Stimulated activated naive B cell treated with anti-CD40 and anti-IgM and Interleukin-4, amounts not matched to agents 10 μg/mL and 1 μg/mL and 100 μg/mL, for 72 hours (primary cell): ENCODE results near the gene AIP.
A peak's percentile ranks its signal among the peaks of the same experiment; 100 is the strongest.

Experiments
- ATAC-seq, 2 donors: fragments of 150-1000 bp; cut with Tn5 transposase; replicated peaks; 2 replicates each; pipeline ENCODE4 v1.10.0; 2021; ENCODE audit warnings: moderate library complexity in 1 of 2
- DNase-seq: peaks from one replicate; pipeline ENCODE4 v3.0.0; 2021
- H3K27ac Mint-ChIP-seq: one replicate; pipeline ENCODE4 v1.8.0; 2022; ENCODE audit warnings: mild to moderate bottlenecking, mixed read lengths
- H3K27me3 Mint-ChIP-seq, 2 donors: one replicate each; pipeline ENCODE4 v1.8.0; 2022; ENCODE audit warnings: mixed read lengths in 2 of 2
- H3K36me3 Mint-ChIP-seq, 2 donors: one replicate each; pipeline ENCODE4 v1.8.0; 2022; ENCODE audit warnings: mixed read lengths in 2 of 2, mild to moderate bottlenecking in 1 of 2
- H3K4me1 Mint-ChIP-seq, 2 donors: one replicate each; pipeline ENCODE4 v1.8.0; 2022; ENCODE audit warnings: mixed read lengths in 2 of 2, mild to moderate bottlenecking in 1 of 2
- H3K4me3 Mint-ChIP-seq, 2 donors: one replicate each; pipeline ENCODE4 v1.8.0; 2022; ENCODE audit warnings: mild to moderate bottlenecking in 2 of 2, mixed read lengths in 2 of 2, moderate library complexity in 1 of 2
- H3K9me3 Mint-ChIP-seq, 2 donors: one replicate each; pipeline ENCODE4 v1.8.0; 2022; ENCODE audit warnings: mixed read lengths in 2 of 2, mild to moderate bottlenecking in 1 of 2

The AIP gene

DNA sequence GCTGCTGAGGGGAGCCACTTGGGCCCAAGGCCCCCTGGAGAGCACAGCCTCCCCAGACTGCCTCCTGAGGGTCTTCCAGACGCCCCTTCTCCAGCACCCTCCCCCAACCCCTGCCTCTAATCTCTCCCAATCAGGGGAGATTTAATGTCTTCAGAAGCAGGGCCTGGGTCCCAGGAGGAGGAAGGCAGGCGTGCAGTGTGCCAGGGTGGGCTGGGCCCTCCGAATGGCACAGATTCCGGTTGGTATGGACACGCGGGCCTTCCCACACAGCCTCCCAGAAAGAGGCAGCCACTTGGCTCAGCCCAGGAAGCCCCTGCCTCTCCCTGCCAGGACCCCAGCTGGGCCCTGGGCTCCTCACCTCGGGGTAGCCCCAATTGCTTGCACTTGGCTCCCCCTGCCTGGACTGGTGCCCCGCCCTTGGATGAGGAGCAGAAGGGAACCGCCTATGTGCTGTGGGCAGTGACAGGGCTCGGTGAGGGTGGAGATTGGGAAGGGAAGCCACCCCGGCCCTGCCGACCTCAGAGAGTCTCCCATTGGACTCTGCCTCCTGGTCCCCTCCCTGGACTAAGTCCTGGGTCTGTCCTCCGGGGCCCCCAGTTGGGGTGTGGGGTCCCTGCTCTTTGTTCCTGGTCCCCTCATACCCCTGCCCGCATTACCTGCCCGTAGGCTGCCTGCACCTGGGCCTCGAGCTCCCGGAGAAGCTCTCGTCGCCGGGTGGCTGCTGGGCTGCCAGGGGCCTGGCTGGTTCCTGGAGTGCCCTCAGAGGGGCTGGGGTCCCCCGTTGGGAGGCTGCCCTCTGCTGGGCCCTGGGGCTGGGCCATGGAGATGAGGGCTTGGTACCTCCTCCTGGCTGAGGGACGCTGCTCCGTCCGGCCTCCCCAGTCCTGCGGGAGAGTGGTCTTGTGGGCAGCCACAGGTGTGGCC lies 41.0 kb downstream of the AIP start:
- peaks cover 22 to 30% of the 10 kb centered on the region in 2 donors for H3K27me3 Mint-ChIP-seq
- H3K27ac Mint-ChIP-seq, result no peak overlapping the region
- H3K4me3 Mint-ChIP-seq, result no peak overlapping the region
- H3K9me3 Mint-ChIP-seq, result peaks cover 0 to 3% of the 10 kb centered on the region in 2 donors
- DNase-seq (no peak), ATAC-seq (no peak)
- H3K4me1 Mint-ChIP-seq, result no peaks in the 10 kb centered on the region
- H3K36me3 Mint-ChIP-seq, result no peaks in the 10 kb centered on the region

DNA sequence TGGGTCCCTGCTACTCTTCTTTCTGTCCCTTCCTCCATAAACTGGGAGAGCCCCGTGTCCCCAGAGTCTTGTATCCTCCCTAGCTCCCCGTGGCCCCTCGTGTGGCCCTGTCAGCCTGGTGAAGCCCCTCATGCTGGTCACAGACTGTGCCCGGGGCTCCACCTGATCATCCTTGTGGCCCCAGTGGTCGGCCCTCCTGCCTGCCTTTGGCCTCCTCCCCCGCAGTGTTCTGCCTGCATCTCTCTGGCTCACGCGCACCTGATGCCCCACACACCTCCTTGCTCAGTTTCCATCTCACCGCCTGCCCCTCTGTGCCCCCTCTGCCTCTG lies 41.6 kb downstream of the AIP start:
- Mint-ChIP-seq H3K36me3 (no peaks in the 10 kb centered on the region), H3K4me3 (no peak overlapping the region), H3K9me3 (peaks cover 0 to 3% of the 10 kb centered on the region in 2 donors), H3K4me1 (no peaks in the 10 kb centered on the region), H3K27ac (no peak overlapping the region), H3K27me3 (peaks cover 23 to 35% of the 10 kb centered on the region in 2 donors)
- ATAC-seq (no peak), DNase-seq (no peak)

DNA sequence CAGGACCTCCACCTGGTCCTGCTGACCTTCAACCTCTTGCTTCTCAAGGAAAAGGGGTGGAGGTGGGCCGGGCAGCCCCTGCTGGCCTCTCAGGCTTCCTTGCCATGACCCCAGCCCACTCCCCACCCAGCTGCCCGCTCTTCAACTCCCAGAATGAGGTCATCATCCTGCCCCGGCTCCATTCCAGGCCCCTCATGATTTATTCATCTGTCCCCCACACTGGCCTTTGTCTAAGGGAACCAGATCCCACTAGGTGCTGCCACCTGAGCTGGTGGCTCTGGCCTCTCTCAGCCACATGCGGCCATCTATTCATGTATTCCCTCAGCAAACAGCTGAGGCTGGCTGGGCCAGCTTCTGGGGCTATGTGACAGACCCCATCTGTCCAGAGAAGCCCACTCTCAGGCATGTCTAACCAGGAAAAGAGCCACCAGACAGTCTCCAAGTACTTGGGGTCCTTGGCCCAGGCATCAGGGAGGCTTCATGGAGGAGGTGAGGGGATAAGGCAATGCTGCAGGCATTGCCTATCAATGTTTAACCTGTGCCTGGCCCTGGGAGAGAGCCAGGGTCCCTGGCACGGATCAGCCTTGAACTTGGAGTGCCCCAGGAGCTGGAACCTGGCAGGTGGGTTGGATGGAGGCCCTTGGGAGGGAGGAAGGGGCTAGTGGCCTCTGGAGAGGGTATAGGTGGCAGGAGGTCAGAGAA lies 42.6 kb downstream of the AIP start:
- Mint-ChIP-seq H3K27ac (no peak overlapping the region), H3K36me3 (no peaks in the 10 kb centered on the region), H3K4me3 (no peak overlapping the region), H3K9me3 (peaks cover 0 to 3% of the 10 kb centered on the region in 2 donors), H3K4me1 (no peaks in the 10 kb centered on the region), H3K27me3 (peaks cover 24 to 37% of the 10 kb centered on the region in 2 donors)
- ATAC-seq (no peak), DNase-seq (no peak)

DNA sequence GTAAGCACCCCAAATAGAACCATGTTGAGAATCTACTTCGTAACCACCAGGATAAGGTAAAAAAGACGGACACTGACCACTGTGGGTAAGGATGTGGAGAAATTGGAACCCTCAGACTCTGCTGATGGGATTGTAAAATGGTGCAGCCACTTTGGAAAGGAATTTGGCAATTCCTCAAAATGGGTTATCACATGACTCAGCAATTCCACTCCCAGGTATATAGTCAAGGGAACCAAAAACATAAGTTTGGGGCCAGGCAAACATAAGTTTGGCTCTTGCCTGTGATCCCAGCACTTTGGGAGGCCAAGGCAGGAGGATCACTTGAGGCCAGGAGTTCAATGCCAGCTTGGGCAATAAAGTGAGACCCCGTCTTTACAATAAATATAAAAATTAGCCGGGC lies 45.5 kb downstream of the AIP start:
- Mint-ChIP-seq H3K9me3 (peaks cover 7 to 9% of the 10 kb centered on the region in 2 donors), H3K36me3 (no peaks in the 10 kb centered on the region), H3K4me1 (no peaks in the 10 kb centered on the region), H3K27ac (no peak overlapping the region), H3K27me3 (peaks cover 24 to 49% of the 10 kb centered on the region in 2 donors), H3K4me3 (no peak overlapping the region)
- no peak for ATAC-seq
- DNase-seq, result no peak

DNA sequence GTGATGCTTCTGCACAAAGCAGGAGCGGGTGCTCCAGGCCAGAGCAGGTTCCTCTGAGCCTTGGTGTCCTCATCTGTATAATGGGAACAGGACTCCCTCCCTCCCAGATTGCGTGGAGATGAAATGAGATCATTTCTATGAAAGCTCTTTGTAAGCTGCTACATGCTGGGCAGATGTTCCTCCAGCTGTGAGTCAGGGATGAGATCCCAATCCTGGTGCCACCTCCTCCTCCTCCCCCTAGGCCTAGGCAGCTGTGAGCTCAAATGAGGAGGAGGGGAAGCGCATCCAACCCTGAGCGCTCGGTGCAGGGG lies 47.4 kb downstream of the AIP start:
- no peak overlapping the region for H3K4me3 Mint-ChIP-seq
- no peak for ATAC-seq
- peaks cover 6 to 7% of the 10 kb centered on the region in 2 donors for H3K36me3 Mint-ChIP-seq
- no peaks in the 10 kb centered on the region for H3K4me1 Mint-ChIP-seq
- peaks cover 14 to 19% of the 10 kb centered on the region in 2 donors for H3K9me3 Mint-ChIP-seq
- peaks cover 25 to 49% of the 10 kb centered on the region in 2 donors for H3K27me3 Mint-ChIP-seq
- no peak overlapping the region for H3K27ac Mint-ChIP-seq
- no peak for DNase-seq

DNA sequence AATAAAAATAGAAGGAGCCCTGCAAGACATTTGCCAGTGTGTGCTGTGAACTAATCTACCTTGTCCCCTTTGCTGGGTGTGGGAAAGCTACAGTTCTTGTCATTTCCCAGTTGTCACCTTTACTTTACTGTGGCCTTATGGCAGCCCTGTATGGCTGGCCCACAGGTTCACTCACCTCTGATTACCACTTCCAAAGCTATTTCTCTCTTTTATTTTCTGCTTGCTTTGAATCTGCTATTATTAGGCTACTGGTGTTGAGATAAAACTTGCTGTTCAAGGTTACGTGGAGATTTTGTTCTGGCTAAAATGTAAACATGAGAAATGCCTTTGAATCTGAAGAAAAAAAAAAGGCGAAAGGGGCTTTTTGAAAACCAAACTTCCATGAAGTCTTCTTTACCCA lies 50.1 kb downstream of the AIP start:
- Mint-ChIP-seq H3K27ac (no peak overlapping the region), H3K9me3 (peaks cover 11 to 19% of the 10 kb centered on the region in 2 donors), H3K27me3 (peaks cover 12 to 28% of the 10 kb centered on the region in 2 donors), H3K4me1 (no peaks in the 10 kb centered on the region), H3K36me3 (peaks cover 6 to 7% of the 10 kb centered on the region in 2 donors), H3K4me3 (no peak overlapping the region)
- DNase-seq, result no peak
- ATAC-seq, result no peak

DNA sequence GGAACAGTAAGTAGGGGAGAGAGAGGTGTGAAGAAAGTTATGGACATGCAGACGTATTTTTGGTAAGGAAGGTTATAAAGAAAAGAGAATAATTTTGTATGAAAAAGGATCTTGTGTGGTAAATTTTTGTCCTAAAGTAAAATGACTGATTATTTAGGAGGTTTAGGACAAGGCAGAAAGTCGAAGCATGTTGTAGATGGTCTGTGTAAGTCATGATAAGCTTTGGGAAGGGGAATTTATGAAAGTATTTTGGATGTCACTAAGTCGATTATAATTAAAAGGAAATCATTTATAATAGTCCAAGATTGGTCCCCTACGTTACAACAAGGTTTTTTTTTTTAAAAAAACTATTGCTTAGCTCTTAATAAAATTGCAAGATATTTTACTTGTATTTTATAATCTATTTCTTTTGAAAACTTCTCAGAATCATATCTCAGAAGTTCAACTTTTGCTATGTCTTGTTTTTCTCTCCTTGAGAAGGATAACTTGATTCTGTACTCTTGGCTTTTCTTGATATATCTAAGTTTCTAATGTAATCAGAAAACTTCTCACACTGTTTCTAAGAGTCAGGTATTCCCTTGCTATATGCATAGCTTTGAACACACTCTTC lies 51.3 kb downstream of the AIP start:
- no peak for DNase-seq
- Mint-ChIP-seq H3K4me1 (no peaks in the 10 kb centered on the region), H3K9me3 (peaks cover 11 to 19% of the 10 kb centered on the region in 2 donors), H3K36me3 (peaks cover 6 to 7% of the 10 kb centered on the region in 2 donors), H3K27me3 (peaks cover 11 to 30% of the 10 kb centered on the region in 2 donors), H3K4me3 (no peak overlapping the region), H3K27ac (no peak overlapping the region)
- ATAC-seq, result no peak

DNA sequence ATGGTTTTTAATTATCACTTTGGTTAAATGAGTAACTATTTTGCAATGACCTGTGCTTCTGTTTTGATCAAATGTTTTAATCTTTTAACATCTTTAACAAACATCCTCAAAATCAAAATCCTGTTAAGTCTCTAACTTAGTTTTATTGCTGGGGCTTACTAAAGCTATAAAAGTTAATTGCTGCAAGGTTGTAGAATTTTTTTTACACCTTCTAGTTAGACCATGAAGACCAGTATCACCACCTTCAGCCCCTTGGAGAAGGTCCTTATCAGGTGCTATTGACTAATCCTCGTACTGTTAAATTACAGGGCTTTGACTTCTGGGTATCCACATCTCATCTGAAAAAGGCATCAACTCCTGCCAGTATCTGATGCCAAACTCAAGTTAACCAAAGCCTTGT lies 52.7 kb downstream of the AIP start:
- Mint-ChIP-seq H3K36me3 (peaks cover 6 to 7% of the 10 kb centered on the region in 2 donors), H3K4me1 (no peaks in the 10 kb centered on the region), H3K27ac (no peak overlapping the region), H3K27me3 (peaks cover 7 to 26% of the 10 kb centered on the region in 2 donors), H3K4me3 (no peak overlapping the region), H3K9me3 (peaks cover 11 to 19% of the 10 kb centered on the region in 2 donors)
- DNase-seq (no peak), ATAC-seq (no peak)

DNA sequence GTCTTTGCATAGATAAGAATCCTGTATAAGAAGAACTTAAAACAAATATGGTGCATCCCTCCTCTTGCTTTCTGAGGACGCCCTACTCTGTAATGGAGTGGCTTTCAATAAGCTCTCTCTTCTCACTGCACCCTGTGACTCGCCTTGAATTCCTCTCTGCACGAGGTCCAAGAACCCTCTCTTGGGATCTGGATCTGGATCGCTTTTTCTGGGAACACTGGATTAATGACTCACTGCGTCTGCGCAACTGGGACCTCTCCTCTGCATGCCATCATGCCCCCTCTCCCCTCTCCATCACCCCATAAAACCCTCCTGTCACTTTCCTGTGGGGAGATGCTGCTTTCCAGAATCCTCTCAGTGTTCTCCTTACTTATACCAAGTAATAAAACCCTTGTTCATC lies 55.5 kb downstream of the AIP start:
- H3K27ac Mint-ChIP-seq, result peak overlapping the region; percentile 38
- H3K4me1 Mint-ChIP-seq, result no peaks in the 10 kb centered on the region

DNA sequence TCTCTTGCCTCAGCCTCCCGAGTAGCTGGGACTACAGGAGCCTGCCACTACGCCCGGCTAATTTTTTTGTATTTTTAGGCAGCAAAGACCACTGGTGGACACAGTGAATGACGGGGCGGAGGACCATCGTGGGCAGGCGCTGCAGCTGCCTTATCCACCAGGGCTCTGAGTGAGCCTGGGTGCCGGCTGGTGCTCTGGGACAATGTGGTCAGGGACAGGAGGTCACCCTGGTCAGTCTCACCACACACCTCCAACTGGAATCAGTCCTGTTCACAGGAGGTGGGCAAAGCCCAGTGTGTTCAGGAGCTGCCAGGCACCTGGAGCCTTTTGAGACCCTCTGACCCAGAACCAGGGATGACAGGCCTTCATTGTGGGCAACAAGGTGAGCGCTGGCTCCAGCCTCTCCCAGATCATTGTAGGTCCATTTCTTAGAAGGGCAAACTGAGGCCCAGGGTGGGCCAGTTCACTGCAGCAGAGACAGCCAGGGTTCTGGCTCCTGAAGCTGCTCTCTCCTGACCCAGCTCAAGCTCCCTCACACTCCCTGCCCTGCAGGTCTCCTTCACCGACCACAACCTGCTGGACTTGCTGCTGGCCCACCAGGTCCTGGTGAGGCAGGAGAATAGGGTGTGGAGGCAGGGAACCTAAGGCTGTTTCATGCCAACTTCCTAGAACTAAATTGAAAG lies 56.1 kb downstream of the AIP start:
- Mint-ChIP-seq H3K4me1 (no peaks in the 10 kb centered on the region), H3K36me3 (peaks cover 1 to 4% of the 10 kb centered on the region in 2 donors), H3K4me3 (no peak overlapping the region), H3K27ac (no peak overlapping the region), H3K9me3 (peaks cover 4 to 6% of the 10 kb centered on the region in 2 donors), H3K27me3 (peaks cover 3 to 8% of the 10 kb centered on the region in 2 donors)
- no peak for DNase-seq
- ATAC-seq, result no peak

More for the DNA sequence above, 55.5 kb downstream of the AIP start:
- ATAC-seq, result no peak
- no peak overlapping the region for H3K4me3 Mint-ChIP-seq
- peaks cover 6 to 7% of the 10 kb centered on the region in 2 donors for H3K36me3 Mint-ChIP-seq
- H3K27me3 Mint-ChIP-seq, result peaks cover 7 to 13% of the 10 kb centered on the region in 2 donors
- no peak for DNase-seq
- H3K9me3 Mint-ChIP-seq, result peaks cover 8 to 10% of the 10 kb centered on the region in 2 donors

DNA sequence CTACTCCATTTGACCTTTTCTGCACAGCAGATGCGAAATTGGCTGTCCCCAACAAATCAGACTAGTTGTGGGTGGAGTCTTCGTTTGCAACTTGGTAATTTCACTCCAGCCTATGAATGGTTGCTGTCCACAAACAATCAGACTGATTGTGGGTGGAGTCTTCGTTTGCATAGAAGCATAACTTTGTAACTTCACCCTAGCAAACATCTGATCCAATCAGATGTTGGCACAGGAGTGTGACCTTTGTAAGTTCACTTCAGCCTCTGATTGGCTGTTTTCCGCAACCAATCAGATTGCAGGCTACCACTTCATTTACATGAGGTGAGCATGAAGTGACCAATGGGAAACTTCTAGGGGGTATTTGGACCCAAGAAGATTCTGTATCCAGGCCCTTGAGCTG lies 56.7 kb downstream of the AIP start:
- H3K36me3 Mint-ChIP-seq, result peaks cover 0 to 1% of the 10 kb centered on the region in 2 donors
- H3K4me3 Mint-ChIP-seq, result no peak overlapping the region
- peaks cover 2% of the 10 kb centered on the region in 2 donors for H3K9me3 Mint-ChIP-seq
- H3K27ac Mint-ChIP-seq, result no peak overlapping the region
- DNase-seq, result no peak
- peaks cover 1 to 5% of the 10 kb centered on the region in 2 donors for H3K27me3 Mint-ChIP-seq
- ATAC-seq, result no peak
- H3K4me1 Mint-ChIP-seq, result no peaks in the 10 kb centered on the region
